Measurements from ENCODE around the gene MN1. TPM values are rescaled to one million over a fixed set of nuclear protein-coding genes. Genes with fewer than 3 reads are reported as not detected.

MN1 gene
- total RNA-seq, 4 donors from 2014 or later: 1.7 to 7.0 (median 2.4) TPM

DNA sequence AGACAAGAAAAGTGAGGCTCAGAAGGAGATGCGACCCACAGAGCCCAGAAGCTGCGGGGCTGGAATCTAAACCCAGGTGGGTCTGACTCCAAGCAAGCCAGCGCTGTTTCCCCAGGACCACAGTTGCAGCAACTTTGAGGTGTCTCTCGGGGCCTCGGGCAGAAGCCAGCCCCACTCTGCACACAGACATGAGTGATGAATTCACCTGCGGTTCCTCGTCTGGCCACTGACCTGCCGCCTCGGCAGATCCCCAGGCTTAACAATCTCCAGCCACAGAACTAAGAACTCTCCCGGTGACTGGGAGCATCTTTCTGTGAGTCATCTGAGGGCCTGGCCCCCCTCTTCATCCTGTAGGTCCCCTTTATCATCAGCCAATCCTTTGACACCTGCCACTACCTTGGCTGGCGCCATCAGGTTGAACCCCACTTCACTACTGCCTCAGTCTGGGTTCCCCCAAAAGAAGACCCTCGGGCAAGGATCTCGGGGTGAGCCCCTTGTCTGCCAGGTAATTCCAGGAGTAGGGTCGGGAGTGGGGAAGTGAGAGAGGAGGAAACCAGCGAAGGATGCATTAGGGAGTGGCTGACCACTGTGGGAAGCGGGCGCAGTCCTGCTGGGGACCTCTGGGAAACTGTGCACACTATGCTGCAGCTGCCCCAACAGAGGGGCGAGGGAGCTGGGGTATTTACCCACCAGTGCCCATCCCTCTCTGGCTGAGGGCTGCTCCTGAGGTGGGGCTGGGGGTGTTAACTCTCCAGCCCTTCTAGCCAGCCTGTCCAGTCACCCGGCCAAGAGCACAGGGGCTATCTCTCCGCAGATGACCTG, 33.0 kb upstream of the MN1 start:
- WGBS, 2 donors: 93 to 94% methylated on average over 20 of the region's 20 CpGs
- intact Hi-C loops (cut with DNase I; ENCODE audit: low total_unique reads): no loop called here
- no peak for TF ChIP-seq POLR2A (IDR thresholded peaks at IDR 0.05)
- TF ChIP-seq, protein P1, sequence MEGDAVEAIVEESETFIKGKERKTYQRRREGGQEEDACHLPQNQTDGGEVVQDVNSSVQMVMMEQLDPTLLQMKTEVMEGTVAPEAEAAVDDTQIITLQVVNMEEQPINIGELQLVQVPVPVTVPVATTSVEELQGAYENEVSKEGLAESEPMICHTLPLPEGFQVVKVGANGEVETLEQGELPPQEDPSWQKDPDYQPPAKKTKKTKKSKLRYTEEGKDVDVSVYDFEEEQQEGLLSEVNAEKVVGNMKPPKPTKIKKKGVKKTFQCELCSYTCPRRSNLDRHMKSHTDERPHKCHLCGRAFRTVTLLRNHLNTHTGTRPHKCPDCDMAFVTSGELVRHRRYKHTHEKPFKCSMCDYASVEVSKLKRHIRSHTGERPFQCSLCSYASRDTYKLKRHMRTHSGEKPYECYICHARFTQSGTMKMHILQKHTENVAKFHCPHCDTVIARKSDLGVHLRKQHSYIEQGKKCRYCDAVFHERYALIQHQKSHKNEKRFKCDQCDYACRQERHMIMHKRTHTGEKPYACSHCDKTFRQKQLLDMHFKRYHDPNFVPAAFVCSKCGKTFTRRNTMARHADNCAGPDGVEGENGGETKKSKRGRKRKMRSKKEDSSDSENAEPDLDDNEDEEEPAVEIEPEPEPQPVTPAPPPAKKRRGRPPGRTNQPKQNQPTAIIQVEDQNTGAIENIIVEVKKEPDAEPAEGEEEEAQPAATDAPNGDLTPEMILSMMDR (IDR thresholded peaks at IDR 0.05): no peak
- H3K4me3 ChIP-seq (ENCODE audit: low read depth, poor library complexity, severe bottlenecking): no peak overlapping the region
- DNase-seq (ENCODE audit: low spot score in 2 of 2): no peak

DNA sequence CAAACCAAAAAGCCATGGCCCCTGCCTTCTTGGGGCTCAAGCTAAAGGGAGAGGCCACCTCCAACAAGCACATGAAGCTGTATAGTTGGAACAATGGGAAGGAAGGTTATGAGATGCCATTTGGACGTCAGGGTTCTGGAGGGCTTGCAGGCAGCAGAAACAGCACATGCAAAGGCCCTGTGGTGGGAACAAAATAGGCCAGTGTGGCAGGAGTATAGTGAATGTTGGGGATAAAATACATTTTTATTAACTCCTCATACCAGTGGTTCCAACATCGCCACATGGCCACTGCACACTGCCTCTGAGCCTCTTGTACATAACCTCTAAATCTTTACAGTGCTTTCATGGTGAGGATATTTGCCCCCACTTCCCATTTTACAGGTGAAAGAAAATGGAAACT, 32.2 kb upstream of the MN1 start:
- WGBS, 2 donors: 96 to 100% methylated on average over 2 of the region's 2 CpGs
- H3K4me3 ChIP-seq (ENCODE audit: low read depth, poor library complexity, severe bottlenecking): no peak overlapping the region
- TF ChIP-seq, protein P1 (IDR thresholded peaks at IDR 0.05): no peak
- no peak for TF ChIP-seq POLR2A (IDR thresholded peaks at IDR 0.05)
- intact Hi-C loops (cut with DNase I; ENCODE audit: low total_unique reads): no loop called here
- no peak for DNase-seq (ENCODE audit: low spot score in 2 of 2)

DNA sequence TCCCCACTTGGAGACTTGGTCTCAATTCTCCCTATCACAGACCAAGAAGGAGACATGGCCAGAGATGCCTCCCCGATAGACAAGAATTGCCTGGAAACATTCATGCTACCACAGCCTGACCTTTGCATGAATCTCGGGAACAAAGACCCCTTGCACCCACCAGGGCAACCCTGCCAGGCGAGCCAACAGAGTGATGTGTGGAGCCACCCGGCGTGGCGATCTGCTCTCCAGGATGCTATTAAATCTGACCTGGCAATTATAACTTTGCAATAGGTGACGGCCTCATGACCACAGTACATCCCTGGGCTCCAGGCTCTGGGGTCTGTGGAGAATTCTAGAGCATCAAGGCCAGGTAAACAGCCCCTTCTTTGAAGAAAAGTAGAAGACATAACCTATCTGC, 31.1 kb upstream of the MN1 start:
- no peak overlapping the region for H3K4me3 ChIP-seq (ENCODE audit: low read depth, poor library complexity, severe bottlenecking)
- WGBS, 2 donors: 95% methylated on average over 7 of the region's 7 CpGs
- DNase-seq (ENCODE audit: low spot score in 2 of 2): no peak
- TF ChIP-seq, protein P1 (IDR thresholded peaks at IDR 0.05): no peak
- TF ChIP-seq POLR2A (IDR thresholded peaks at IDR 0.05): no peak
- intact Hi-C loops (cut with DNase I; ENCODE audit: low total_unique reads): no loop called here

DNA sequence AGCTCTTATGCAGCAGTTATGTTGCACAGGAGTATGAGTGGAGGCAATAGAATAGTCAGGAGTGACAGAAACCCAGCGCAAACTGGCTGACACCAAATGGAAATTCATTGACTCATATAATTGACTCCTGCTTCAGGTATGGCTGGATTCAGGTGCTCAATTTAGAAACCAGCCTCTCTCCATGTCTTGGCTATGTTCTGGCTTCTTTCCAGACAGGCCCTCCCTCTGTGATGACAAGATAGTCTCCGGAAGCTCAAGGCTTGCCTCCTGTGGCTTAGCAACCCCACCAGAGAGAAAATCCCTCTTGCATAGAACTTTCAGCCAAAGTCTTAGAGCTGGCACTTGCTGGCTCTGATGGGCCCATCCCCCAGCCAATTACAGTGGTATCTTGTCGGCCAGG, 28.1 kb upstream of the MN1 start:
- TF ChIP-seq, protein P1 (IDR thresholded peaks at IDR 0.05): no peak
- TF ChIP-seq POLR2A (IDR thresholded peaks at IDR 0.05): no peak
- H3K4me3 ChIP-seq (ENCODE audit: low read depth, poor library complexity, severe bottlenecking): no peak overlapping the region
- intact Hi-C loops (cut with DNase I; ENCODE audit: low total_unique reads): no loop called here
- no peak for DNase-seq (ENCODE audit: low spot score in 2 of 2)
- 89 to 91% methylated on average over 3 of the region's 3 CpGs for WGBS, 2 donors

DNA sequence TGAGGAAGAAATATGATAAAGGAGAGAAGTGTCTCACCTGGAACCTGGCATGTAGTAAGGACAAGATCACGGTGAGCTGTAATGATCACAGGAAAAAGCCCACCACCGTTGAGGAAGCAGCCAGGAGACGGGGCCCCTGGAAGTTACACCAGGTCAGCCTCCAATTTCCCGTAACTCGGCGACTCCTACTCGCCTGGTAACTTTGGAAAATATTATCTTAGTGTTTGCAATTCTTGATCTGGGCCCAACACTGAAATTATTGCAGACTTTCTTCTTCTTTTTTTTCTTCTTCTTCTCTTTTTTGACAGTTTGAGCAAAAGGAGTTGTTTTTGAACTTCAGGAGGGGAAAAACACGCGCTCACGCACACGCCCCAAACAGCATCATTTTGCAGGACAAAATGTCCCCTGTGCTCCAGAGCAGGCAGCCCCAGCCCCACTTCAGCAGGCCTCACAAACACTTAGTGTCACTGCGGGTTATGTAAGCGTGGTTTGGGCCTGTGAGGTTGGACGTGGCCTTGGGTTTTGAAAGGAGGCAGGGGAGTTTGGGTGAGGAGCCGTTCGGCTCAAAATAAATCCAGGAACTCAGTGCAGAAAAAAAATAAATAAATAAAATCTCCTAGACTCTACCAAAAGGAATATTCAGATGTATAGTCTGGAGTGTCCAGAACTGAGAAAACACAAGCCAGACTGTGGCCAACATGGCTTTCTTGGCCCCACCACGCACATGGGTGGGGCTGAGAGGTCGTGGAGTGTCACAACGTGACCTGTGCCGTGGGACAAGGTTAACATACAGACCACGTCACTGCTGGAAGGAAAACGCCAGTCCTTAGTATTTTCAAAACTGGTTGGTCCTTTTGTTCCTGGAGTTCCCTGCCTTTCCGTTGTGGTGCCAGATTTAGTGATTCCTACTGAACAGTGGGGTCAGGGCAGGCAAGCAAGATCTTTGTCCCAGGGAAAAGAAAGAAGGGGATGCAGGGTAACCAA, 26.3 kb upstream of the MN1 start:
- intact Hi-C loops (cut with DNase I; ENCODE audit: low total_unique reads): no loop called here
- TF ChIP-seq, protein P1 (IDR thresholded peaks at IDR 0.05): no peak
- TF ChIP-seq POLR2A (IDR thresholded peaks at IDR 0.05): no peak
- DNase-seq (ENCODE audit: low spot score in 2 of 2): no peak
- no peak overlapping the region for H3K4me3 ChIP-seq (ENCODE audit: low read depth, poor library complexity, severe bottlenecking)
- 75 to 86% methylated on average over 23 of the region's 23 CpGs for WGBS, 2 donors
